C4-2B (cell line): Measurements from ENCODE around the gene TPT1.

Experiments used
- H3K27ac ChIP-seq: fragments of 450-650 bp; 2 replicates; pipeline ENCODE4 v1.5.1; 2017
- CTCF ChIP-seq: fragments of 450-650 bp; conservative IDR thresholded peaks from 2 replicates; pipeline ENCODE4 v1.5.1; 2017; ENCODE audit warnings: mild to moderate bottlenecking
- ZFX ChIP-seq: fragments of 450-650 bp; IDR thresholded peaks from 2 replicates; pipeline ENCODE4 v1.6.1; 2017

The TPT1 gene

GRCh38 chr13:45369116-45369515 is 28.1 kb upstream of the TPT1 start:
- TF ChIP-seq CTCF (no peak), ZFX (no peak)
- H3K27ac ChIP-seq = no peak overlapping the region

GRCh38 chr13:45368571-45368970 is 27.6 kb upstream of the TPT1 start:
- H3K27ac ChIP-seq = peak overlapping the region; percentile 3; the same call in 1 of the 2 replicates
- TF ChIP-seq CTCF = no peak
- TF ChIP-seq ZFX = no peak

- H3K27ac ChIP-seq = peak overlapping the region; percentile 3; the same call in 1 of the 2 replicates
- no peak for TF ChIP-seq CTCF
- TF ChIP-seq ZFX = no peak
Measured at GRCh38 chr13:45368005-45368404, 27.0 kb upstream of the TPT1 start.

- TF ChIP-seq CTCF = no peak
- no peak for TF ChIP-seq ZFX
- H3K27ac ChIP-seq = no peak overlapping the region
Measured at GRCh38 chr13:45367358-45367757, 26.4 kb upstream of the TPT1 start.

- no peak overlapping the region for H3K27ac ChIP-seq
- TF ChIP-seq CTCF (no peak), ZFX (no peak)
Measured at GRCh38 chr13:45365558-45365885, 24.5 kb upstream of the TPT1 start.

- no peak overlapping the region for H3K27ac ChIP-seq
- TF ChIP-seq ZFX (no peak), CTCF (no peak)
Measured at GRCh38 chr13:45364876-45365557, 24.0 kb upstream of the TPT1 start.

GRCh38 chr13:45362939-45363338 is 22.0 kb upstream of the TPT1 start:
- H3K27ac ChIP-seq = no peak overlapping the region

More at GRCh38 chr13:45362939-45363338, 22.0 kb upstream of the TPT1 start:
- TF ChIP-seq CTCF (no peak; the same call in 1 of the 2 replicates), ZFX (no peak)
